ENCODE data around the gene MMP24.
"Not testable (repeated sequence)": the region's sequence is repeated elsewhere in the genome, so short reads cannot be mapped to it uniquely, and the experiment has no call there.

Gene MMP24

GRCh38 chr20:35190556-35190955 is 35.9 kb upstream of the MMP24 start:
- no peak overlapping the region for H3K4me3 ChIP-seq (ENCODE audit: control insufficient read depth, low read depth, low read length)
- TF ChIP-seq, protein P1, sequence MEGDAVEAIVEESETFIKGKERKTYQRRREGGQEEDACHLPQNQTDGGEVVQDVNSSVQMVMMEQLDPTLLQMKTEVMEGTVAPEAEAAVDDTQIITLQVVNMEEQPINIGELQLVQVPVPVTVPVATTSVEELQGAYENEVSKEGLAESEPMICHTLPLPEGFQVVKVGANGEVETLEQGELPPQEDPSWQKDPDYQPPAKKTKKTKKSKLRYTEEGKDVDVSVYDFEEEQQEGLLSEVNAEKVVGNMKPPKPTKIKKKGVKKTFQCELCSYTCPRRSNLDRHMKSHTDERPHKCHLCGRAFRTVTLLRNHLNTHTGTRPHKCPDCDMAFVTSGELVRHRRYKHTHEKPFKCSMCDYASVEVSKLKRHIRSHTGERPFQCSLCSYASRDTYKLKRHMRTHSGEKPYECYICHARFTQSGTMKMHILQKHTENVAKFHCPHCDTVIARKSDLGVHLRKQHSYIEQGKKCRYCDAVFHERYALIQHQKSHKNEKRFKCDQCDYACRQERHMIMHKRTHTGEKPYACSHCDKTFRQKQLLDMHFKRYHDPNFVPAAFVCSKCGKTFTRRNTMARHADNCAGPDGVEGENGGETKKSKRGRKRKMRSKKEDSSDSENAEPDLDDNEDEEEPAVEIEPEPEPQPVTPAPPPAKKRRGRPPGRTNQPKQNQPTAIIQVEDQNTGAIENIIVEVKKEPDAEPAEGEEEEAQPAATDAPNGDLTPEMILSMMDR (conservative IDR thresholded peaks at IDR 0.05; ENCODE audit: control insufficient read depth, insufficient read depth, low read depth, low read length), result no peak
- DNase-seq (ENCODE audit: low read depth), result no peak

DNA sequence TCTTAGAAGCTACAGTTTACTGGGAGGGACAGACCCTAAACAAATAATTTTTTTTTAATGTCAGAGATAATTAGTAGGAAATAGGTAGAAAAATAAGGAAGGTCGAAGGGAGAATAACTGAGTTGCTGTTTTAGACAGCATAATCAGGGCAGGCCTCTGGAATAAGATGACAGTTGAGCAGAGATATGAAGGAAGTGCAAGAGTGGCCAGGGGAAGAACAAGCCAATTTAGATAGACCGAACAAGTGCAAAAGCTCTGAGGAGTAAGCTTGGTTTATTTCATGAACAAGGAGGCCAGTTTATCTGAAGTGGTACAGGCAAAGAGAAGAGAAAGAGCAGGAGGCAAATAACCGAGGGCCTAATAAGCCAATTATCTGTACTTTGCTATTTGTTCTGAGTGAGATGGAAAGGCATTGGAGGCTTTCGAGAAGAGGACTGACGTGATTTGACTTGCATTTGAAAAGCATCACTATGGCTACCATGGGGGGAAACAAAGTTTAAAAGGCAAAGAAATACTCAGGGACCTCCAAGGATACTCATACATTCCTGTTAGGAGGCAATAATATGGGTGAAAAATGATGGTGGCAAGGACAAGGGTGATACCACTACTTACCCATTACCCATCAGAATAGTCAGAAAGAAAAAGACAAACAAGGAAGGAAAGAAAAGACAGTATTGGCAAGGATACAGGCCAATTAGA is 34.9 kb upstream of the MMP24 start:
- TF ChIP-seq, protein P1 (conservative IDR thresholded peaks at IDR 0.05; ENCODE audit: control insufficient read depth, insufficient read depth, low read depth, low read length), result no peak
- DNase-seq (ENCODE audit: low read depth), result no peak
- H3K4me3 ChIP-seq (ENCODE audit: control insufficient read depth, low read depth, low read length), result no peak overlapping the region

DNA sequence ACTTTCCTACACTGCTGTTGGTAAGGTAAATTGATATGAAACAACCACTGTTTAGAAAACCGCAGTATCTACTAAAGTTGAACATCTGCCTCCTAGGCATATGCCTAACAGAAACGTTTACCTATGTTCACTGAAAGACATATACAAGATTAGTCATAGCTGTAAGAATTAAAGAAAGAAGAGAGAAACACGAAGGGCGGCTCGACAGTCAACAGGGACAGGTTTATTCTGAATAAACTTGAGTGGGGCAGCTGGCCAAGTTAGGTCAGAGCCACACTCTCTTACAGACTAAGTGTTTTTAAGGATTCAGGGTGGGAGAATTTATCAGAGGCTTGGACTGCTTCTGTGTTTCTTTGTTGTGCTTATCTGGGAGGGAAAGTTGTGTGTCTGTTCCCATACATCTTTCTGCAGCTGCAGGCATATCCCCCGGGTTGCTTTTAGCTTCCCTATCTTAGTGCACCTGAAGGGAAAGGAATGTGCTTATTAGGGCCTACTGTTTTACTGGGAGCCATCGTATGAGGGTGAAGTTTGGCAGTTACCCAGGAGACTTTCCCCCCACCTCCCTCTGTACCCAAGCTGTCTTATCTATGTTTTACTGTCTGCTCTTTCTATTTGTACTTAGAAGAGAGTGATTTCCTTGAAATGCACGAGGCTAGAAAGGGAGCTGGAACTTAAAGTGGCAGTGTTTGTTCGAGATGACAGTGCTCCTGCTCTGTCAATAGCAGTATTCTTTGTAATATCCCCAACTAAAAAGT is 34.2 kb upstream of the MMP24 start:
- TF ChIP-seq, protein P1 (conservative IDR thresholded peaks at IDR 0.05; ENCODE audit: control insufficient read depth, insufficient read depth, low read depth, low read length), result no peak
- no peak overlapping the region for H3K4me3 ChIP-seq (ENCODE audit: control insufficient read depth, low read depth, low read length)
- DNase-seq (ENCODE audit: low read depth), result no peak

- not testable (repeated sequence) for DNase-seq (ENCODE audit: low read depth); H3K4me3 ChIP-seq (ENCODE audit: control insufficient read depth, low read depth, low read length)
Observed at GRCh38 chr20:35193031-35193791, 33.3 kb upstream of the MMP24 start.

- no peak for DNase-seq (ENCODE audit: low read depth)
- TF ChIP-seq, protein P1 (conservative IDR thresholded peaks at IDR 0.05; ENCODE audit: control insufficient read depth, insufficient read depth, low read depth, low read length), result no peak
- H3K4me3 ChIP-seq (ENCODE audit: control insufficient read depth, low read depth, low read length), result no peak overlapping the region
Observed at GRCh38 chr20:35196313-35196712, 30.2 kb upstream of the MMP24 start.

GRCh38 chr20:35199740-35200139 is 26.8 kb upstream of the MMP24 start:
- TF ChIP-seq, protein P1 (conservative IDR thresholded peaks at IDR 0.05; ENCODE audit: control insufficient read depth, insufficient read depth, low read depth, low read length), result no peak
- peak; percentile 83 for DNase-seq (ENCODE audit: low read depth)
- H3K4me3 ChIP-seq (ENCODE audit: control insufficient read depth, low read depth, low read length), result no peak overlapping the region

DNA sequence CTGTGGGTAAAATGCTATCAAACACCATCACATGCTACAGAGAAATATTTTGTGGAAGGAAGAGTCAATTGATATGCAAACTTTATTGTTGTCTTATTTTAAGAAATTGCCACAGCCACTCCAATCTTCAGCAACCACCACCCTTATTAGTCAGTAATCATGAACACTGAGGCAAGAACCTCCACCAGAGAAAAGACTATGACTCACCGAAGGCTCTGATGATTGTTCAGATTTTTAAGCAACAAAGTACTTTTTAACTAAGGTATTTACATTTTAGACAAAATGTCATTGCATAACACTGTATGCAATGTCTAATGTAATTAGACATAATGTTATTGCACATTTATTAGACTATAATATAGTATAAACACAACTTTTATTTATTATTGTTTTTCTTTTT is 26.2 kb upstream of the MMP24 start:
- DNase-seq (ENCODE audit: low read depth), result peak; percentile 88
- no peak overlapping the region for H3K4me3 ChIP-seq (ENCODE audit: control insufficient read depth, low read depth, low read length)
- TF ChIP-seq, protein P1 (conservative IDR thresholded peaks at IDR 0.05; ENCODE audit: control insufficient read depth, insufficient read depth, low read depth, low read length), result no peak

- H3K4me3 ChIP-seq (ENCODE audit: control insufficient read depth, low read depth, low read length); DNase-seq (ENCODE audit: low read depth): not testable (repeated sequence)
Observed at GRCh38 chr20:35201467-35201866, 25.0 kb upstream of the MMP24 start.
